Activated CD4-positive, CD25-positive, alpha-beta regulatory T cell treated with anti-CD3 and anti-CD28 coated beads, Interleukin-2, amount 50 U/mL, for 72 hours (primary cell): ENCODE results near the gene SLC4A2.
A peak's percentile ranks its signal among the peaks of the same experiment; 100 is the strongest.

Source experiments
- DNase-seq: peaks from one replicate; pipeline ENCODE4 v3.0.0; 2021

Gene SLC4A2

DNA sequence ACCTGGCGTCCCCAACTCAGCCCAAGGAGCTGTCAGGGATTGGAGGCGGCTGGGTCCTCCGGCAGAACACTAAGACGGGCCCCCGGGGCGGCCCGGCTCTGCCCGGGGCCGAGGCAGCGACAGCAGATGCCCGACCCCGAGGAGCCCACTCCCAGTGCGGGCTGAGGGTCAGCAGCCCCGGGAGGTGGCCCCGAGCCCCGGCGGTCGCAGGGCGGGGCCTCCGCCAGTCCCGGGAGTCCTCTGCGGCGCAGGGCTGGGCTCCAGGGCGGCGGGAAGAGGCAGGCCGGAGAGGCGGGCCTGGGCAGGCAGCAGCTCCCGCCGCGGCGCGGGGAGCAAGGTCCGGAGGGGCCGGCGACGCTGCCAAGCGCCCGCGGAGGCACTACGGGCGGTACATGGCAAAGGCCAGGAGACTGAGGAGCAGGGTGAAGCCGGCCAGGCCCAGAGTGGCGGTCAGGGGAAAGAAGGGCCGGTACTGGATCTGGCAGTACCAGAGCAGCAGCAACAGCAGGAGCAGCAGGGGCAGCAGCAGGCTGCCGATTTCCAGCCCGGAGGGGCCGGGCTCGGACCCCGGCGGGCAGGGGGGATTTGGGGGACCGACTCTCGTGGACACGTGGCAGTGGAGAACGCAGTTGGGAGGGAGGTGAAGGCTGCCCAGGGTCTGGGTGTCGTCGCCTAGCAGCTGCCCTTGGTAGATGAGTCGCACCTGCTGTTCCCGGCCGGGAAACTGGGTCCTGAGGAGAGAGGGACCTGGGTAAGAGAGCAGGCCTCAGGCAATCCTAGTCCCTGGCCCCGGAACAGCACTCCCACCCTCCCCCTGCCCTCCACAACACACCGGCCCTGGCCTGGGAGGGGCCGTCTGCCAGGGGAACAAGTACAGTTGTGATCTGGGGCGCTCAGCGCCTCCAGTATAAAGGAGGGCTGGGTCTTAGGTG is 22.0 kb downstream of the SLC4A2 start:
- no peak for DNase-seq

DNA sequence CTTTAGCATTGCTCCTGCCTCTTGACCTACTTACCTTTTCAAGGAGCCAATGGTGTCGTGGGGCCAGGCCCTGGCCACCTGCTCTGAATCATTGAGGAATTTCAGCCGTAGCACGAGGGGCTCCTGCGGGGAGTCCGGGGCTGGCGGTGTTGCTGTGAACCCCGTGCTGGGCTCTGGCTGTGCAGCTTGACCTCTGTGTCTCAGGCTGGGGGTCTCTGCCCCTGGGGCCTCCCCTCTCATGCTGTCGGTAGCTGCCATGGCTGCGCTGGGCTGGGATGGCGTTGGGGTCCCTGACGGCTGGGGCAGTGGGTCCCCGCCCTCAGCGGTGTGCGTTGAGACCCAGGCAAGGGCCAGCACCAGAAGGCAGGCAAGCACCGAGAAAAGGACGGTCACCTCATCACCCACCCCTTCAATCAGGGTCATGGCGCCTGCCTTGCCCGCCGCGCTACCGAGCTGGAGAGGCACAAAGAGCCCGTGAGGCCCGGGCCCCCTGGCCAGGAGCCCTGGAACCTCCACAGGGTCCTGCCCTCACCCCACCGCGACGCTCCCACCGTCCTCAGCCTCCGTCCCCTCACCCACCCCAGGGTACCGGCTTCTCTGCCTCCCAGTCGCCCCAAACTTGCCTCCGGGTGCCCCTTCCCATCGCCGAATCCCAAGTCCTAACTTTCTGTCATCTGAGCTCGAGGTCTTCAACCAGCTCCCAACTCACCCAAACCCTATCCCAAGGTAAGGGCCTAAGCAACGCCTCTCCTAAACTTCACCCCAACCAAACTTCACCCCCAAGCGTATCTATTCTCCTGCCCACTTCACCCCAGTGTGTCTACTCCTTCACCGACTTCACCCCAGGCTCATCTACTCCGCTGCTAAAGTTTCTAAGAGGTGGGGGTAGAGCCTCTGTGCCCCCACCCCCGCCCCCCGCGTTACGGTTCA is 23.0 kb downstream of the SLC4A2 start:
- no peak for DNase-seq

DNA sequence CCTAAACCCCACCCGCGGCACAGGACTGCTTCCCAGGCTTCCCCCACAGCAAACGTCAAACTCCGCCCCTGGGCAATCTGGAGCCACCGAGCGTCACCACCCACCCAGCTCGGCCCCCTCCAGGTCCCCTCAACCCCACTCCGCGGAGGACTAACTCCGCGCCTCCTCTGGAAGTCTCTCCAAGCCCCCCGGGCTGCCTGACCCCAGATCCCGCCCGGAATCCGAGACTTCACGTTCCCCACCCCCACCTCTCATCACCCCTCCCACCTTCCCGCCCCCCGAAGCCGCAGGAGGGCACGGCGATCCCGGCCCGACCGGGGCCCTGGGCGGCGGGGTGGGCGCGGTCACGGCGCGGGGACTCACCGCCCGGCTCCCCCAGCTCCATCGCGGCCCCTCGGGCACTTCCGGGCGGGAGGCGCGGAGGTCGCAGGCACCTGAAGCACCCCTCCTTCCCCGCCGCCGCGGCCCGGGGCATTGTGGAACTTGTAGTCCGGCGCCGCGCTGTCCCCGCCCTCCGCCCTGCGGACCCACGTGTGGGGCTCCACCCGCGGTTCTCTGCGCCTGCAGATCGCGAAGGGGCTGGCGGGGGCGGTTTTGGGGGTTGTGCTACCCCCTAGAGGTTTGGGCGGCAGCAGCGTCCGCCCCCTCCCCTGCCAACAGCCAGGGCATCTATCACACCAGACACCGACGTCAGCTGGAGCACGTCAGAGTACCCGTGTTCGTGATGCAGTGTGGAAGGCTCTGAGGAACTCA is 23.9 kb downstream of the SLC4A2 start, which contains the start of gene TMUB1:
TMUB1 (minus strand) TSS at position 423 of the 753 bp plus-strand sequence. CDS start 930 bp downstream, outside the sequence.
- peak; percentile 82 for DNase-seq

DNA sequence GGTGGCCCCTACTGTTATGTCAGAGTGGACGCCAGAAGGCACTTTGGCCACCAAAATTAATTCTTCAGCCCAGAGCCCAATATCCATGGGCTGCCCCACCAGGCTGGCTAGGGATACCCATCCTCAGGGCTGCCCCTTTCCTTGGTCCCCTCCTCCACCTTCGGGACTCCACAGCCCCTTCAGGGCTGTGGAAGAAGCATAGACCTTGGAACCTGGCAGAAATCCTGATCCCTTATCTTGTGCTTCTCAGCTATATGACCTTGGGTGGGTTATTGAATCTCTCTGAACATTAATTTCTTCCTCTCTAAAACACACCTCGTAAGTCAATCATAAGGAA is 24.4 kb downstream of the SLC4A2 start:
- DNase-seq, result no peak

DNA sequence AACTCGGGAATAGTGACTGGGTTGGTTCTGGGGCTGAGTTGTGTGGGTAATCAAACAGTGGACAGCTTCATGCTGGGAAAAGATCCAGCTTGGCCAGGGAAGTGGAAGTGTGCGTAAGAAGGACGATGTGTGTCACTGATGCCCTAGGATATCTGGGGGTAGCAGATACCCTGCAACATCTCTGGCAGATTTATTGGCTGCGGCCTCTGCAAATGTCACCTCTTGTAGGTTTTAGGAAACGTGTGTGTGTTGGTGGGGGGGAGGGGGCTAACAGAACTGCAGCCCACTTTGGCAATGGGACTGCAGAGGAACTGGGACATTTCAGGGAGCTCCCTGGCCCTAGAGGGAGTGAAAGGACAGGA is 25.9 kb downstream of the SLC4A2 start:
- DNase-seq, result no peak

DNA sequence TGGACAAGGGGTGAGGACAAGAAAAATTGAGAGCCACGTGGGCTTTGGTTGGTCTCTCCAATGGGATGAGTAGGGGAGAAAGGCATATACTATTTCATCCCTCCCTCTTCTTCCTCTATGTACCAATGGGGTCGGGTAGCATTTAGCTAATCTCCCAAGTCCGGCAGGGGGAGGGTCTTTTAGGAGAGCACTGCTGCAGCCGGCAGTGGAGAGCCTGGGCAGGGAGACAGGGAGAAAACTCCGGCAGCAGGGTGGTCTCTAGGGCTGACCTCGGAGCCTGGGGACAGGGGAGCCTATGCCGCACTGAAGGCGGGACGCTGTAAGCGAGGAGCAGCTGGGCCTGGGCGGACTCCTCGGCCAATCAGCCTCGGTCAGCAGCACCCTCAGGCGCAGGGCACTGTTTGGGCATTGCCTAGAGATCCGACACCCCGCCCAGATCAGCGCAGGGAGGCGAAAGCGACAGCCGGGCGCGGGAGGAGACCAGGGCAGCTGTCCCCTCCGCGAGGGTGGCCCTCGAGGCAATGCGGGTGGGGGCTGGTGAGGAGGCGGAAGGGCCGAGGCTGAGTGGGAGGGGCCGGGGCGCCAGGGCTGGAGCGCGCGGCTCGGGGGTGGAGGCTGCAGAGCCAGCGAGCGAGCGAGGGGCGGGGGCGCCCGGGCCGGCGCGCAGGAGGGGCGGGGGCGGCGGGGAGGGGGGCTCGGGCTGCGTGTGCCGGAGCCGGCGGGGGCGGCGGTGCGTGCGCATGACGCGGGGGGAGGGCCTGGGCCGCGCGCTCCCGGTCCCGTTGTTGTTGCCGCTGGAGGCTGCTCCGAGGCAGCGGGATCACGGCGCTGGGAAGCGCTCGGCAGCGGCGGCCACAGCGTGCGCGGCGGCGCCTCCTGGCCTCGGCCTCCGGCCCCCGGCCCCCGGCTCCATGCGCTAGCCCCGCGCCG is 26.6 kb downstream of the SLC4A2 start, which contains the start of gene AGAP3:
AGAP3 (plus strand) TSS at position 785 of the 930 bp plus-strand sequence. CDS start 267 bp downstream, outside the sequence.
- DNase-seq, result peak; percentile 53

DNA sequence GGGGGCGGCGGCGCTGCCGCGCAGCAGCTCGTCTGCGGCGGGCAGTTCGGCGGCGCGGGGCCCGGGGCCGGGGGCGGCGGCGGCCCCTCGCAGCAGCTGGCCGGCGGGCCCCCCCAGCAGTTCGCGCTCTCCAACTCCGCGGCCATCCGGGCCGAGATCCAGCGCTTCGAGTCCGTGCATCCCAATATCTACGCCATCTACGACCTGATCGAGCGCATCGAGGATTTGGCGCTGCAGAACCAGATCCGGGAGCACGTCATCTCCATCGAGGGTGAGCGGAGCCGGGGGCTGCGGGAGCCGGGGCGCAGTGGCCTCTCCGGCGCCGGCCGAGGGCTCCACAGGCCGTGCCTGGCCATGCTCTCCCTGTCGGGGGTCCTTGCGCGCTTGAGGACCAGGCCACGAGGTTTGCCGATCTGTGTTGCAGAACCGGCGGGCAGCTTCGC is 27.4 kb downstream of the SLC4A2 start:
- DNase-seq, result peak; percentile 50

DNA sequence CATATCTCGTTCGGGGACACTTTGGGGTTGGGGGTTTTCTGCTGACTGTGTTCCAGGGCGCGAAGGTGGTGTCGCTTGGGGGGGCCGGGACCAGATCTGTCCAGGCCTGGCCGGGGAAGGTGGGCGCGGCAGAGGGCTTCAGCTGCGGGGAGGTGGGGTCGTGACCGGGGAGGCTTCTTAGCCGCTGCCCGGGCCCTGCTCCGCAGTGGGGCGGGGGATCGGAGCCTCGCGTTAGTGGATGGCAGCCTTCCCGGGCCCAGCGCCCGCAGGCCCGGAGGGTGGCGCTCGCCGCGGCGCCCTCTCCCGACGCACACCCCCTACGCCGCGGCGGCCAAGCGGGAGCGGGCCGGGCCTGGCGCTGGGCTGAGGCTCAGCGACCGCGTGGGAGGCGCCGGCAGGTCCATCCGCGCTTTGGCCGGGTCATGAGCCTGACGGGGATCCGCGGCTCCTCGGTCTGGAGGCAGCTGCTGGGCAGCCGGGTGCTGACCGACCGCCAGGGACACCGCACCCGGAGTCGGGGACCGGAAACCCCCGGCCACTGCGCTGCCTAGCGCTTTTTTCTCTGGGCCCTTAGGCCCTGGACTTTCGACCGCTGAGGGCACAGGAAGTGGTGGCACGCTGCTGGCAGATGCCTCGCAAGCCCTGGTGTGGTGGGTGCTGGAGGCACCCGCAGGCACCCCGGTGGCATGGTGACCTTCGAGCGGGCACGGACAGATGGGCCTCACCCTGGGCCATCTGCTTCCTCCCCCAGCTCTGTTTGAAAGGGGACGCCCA is 28.0 kb downstream of the SLC4A2 start:
- DNase-seq, result peak; percentile 55

DNA sequence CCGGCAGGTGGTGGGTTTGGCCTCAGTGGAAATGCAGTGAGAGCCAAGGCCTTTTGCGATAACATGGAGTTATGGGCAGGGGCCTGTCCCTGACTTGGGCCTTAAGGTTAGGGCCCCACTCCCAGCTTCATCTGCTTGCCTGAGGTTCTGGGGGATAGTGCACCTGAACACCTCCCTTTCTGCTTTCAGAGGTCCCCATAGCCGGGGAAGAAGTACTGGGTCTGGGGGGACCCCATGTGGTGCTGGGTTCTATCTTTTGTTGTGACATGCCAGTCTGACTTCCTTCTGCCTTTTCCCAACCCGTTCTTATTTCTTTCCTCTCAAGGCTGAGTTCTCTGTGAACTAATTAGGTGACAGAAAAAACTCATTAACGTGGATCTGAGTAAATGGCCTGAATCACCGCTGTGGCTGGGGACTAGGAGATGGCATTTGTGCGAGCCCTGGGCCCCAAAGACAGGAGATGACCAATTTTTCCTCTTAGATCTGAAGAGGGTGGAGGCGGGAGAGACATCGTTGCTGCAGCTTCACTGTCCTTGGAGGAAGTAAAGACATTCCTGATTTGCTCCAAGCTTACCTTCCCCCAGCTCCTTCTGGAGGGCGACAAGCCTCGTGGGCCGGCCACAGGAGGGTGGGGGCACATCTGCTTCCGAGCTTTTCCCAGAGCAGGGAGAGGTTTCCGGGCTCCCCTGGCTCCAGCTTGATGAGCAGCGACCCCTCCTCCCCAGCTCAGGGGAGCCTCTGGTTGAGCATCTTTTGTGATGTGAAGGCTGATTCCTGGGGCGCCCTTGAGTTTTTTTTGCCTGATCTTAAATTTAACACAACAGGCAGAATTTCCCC is 28.8 kb downstream of the SLC4A2 start:
- no peak for DNase-seq

DNA sequence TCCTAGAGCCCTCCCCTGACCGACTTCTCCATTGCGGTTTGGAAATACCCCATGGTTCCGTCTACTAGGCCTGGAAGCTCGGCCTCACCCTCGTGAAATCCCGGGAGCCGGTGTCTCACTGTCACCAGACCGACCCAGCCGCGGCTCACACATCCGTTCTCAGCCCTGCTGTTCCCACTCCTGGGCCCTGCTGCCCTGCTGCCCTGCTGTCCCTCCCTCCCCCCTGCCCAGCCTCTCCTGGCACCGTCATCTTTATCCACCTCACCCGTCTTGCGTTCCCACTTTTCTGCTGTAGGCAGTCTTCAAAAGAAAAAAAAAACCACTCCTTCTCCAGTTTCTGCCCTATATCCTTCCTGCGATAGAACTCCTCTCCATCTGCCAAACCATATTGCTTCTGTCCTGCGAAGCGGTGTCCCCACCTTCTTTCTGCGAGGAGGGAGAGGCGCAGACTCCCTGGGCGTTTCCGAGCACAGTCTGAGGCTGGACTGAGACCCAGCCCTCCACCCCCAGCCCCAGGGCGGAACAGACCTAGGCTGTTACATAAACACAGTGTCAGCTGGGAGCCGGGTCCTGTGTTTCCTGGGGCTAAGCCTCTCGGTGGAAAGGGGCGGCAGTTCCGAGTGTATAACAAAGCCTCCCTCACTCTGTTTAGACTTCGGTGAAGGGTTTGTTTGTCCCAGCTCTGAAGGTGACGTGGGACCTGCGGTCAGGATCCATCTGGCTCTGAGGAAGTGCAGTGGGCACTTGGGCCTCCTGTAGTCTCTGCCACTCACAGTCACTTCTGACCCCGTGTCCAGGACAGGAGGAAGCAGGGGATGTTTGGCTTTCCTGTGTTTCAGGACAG is 29.7 kb downstream of the SLC4A2 start:
- no peak for DNase-seq

DNA sequence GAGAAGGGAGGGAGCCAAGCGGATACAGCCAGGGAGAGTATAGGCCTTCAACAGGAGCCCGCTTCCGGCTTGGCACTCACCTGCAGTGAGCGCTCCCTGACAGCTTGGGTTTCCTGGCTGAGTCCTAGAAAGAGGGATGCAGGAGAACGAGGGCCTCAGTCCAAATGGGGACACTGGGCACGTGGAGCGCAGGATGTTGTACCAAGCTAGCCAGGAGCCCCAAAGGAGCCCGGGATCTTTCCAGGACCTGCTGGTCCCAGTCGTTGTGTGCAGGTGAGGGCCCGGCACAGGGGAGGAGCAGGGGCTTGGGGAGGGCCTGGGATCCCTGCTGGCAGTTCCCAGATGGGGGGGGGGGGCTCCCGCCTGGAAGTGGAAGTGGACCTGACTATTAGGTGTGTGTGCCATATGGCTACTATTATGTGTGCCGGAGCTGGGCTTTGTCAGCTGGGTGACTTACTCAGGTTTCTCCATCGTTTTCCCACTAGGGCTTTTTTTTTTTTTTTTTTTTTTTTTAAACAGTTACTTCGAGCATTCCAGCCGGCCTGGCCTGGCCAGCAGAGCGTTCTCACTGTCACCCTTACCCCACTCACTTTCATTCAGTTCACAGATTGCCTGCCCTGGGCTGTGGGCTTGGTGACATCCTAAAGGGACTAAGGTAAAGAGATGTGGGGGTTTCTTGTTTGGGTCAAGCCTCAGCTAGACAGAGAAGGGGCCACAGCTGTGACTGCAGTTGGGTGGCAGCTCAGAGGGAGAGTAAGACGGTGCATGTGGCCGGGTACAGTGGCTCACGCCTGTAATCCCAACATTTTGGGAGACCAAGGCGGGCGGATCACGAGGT is 30.7 kb downstream of the SLC4A2 start:
- no peak for DNase-seq

DNA sequence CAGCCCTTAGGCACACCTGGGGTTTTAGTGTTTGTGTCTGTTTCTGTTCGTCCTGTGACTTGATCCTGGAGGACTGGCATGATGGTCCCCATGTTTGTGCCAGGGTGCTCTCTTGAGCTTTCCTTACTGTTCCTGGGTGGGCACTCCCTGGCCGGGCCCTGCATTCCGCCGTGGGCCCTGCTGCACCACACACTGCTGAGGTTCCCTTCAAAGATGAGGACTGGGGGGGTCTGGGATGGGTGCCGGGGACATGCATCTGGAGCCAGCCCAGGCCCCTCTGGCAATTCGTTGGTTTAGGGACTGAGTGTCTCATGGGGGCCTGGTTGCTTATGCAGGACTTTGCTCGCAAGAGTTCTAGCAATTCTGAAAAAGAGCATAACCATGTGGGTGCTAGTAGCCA is 31.6 kb downstream of the SLC4A2 start:
- DNase-seq, result no peak

DNA sequence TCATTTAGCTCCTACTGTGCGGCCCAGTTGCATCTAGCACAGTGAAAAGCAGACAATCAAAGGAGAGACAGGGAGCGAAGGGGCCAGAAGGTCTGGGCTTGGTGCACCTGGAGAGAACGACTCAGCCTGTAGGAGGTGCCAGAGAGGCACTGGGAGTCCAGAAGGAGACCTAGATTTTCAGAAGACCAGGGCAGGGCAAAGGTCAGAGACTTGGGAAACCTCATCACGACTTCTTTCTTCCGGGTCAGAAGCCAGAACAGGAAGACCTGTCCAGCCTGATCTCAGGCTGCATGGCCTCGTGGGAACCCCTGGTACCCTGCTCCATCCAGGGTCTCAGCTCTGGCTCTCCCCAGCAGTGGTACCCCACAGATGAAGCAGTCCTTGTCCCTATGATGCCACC is 32.0 kb downstream of the SLC4A2 start:
- DNase-seq, result no peak

DNA sequence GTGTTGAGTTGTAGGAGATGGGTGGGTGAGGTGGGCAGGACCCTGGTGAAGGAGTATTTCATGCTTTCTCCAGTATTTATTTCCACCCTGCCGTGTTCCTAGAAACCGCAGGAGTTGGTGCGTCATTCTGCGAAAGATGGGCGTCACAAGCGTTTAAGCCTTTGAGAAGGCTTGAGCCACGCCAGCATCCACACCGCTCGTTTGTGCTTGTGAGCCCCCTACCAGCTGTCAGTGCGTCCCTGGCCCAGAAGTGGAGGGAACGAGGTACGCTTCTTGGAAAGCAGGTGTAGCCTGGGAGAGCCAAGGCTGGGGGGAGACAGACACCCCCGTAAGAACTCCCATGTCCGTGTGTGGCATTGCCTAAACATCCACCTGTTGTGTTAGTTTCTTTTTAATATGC is 32.6 kb downstream of the SLC4A2 start:
- no peak for DNase-seq

DNA sequence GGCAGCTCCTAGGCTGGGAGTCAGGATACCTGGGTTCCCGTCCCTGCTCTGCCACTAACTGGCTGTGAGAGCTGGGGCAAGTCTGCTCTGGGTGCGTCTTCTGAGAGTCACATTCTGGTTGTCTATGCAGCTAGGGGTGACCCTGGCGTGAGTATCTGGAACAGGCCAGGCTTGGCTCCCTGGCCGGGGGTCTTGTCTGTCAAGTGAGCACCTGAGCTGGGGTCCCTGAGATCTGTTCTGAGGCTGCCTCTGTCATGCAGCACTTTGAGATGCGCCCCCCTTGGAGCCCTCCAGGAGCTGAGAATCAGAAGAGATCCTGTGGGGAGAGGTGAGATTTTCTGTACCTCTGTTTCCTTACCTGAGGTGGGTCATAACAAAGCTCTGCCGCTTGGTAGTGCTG is 34.4 kb downstream of the SLC4A2 start:
- DNase-seq, result no peak

DNA sequence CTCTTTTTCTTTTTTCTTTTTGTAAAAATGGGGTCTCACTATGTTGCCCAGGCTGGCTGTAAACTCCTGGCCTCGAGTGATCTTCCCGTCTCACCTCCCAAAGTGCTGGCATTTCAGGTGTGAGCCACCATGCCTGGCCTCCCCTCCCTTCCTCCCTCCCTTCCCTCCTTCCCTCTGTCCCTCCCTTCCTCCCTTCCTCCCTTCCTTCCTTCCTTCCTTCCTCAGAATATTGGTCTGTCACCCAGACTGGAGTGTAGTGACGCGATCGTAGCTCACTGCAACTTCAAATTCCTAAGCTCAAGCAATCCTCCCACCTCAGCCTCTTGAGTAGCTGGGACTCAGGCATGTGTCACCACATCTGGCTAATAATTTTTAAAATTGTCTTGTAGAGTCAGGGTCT is 35.3 kb downstream of the SLC4A2 start:
- DNase-seq, result no peak

DNA sequence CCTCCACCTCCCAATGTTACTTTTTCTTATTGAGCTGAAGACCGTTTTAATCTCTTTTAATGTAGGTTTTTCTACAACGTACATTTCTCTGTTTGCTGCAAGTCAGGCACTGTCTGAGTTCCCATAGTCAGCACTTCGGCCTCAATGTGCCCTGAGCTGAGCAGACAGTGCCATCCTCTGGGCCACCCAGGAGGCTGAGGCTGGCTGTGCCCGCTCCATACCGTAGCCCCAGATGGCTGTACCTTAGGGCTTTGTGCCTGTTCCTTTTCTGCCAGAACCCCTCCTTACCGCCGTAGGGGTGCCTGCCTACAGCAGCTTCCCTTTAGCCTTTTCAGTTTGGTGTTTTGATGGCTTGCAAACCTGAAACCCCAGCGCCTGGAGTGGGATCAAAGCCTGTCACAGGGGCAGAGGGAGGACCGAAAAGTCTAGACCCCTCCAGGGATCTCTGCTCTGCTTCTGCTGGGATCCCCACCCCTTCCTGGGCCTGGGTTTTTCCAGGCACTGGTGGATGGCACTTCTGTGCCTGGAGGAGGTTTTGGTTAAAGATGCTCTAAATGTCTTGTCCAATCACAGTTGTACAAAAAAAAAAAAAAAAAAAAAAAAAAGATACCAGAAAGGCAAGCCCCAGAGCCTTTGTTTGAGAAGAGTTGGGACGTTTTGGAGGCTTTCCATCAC is 35.9 kb downstream of the SLC4A2 start:
- no peak for DNase-seq
